Liver (tissue), 9 donors: Measurements from ENCODE around the gene CUBN. TPM values are rescaled to one million over a fixed set of nuclear protein-coding genes. Genes with fewer than 3 reads are reported as not detected.

Experiments
- DNase-seq: peaks from one replicate; pipeline ENCODE4 v3.0.0-alpha.2; 2017; ENCODE audit warnings: low spot score
- H3K27ac ChIP-seq, 2 donors: one replicate each; pipeline ENCODE4 v1.7.0; 2013; ENCODE audit warnings: inconsistent platforms in 2 of 2, low read length in 2 of 2, control low read depth in 1 of 2, low read depth in 1 of 2, mild to moderate bottlenecking in 1 of 2
- H3K27me3 ChIP-seq, 4 donors: one replicate each; pipeline versions ENCODE4 v1.6.1 to v1.7.0; 2013; ENCODE audit warnings: low read length in 3 of 4, inconsistent platforms in 1 of 4, mild to moderate bottlenecking in 1 of 4, moderate library complexity in 1 of 4; ENCODE audit not compliant: control insufficient read depth in 4 of 4, insufficient read depth in 4 of 4
- H3K36me3 ChIP-seq, 4 donors: one replicate each; pipeline versions ENCODE4 v1.6.1 to v1.7.0; 2013; ENCODE audit warnings: low read length in 3 of 4, mild to moderate bottlenecking in 3 of 4, low read depth in 1 of 4, moderate library complexity in 1 of 4; ENCODE audit not compliant: control insufficient read depth in 4 of 4, insufficient read depth in 3 of 4
- H3K4me1 ChIP-seq, 4 donors: one replicate each; pipeline versions ENCODE4 v1.6.1 to v1.7.0; 2013; ENCODE audit warnings: low read length in 3 of 4, mild to moderate bottlenecking in 3 of 4, moderate library complexity in 1 of 4; ENCODE audit not compliant: control insufficient read depth in 4 of 4, insufficient read depth in 4 of 4
- H3K4me3 ChIP-seq, 3 donors: one replicate each; pipeline versions ENCODE4 v1.6.1 to v1.7.0; 2013; ENCODE audit warnings: low read length in 3 of 3, control low read depth in 1 of 3, low read depth in 1 of 3, mild to moderate bottlenecking in 1 of 3
- H3K9ac ChIP-seq, 2 donors: one replicate each; pipeline ENCODE4 v1.7.0; 2013; ENCODE audit warnings: low read length in 2 of 2, mild to moderate bottlenecking in 2 of 2, moderate library complexity in 2 of 2, control low read depth in 1 of 2, low read depth in 1 of 2
- H3K9me3 ChIP-seq, 4 donors: one replicate each; pipeline versions ENCODE4 v1.6.1 to v1.7.0; 2013; ENCODE audit warnings: low read length in 3 of 4; ENCODE audit not compliant: control insufficient read depth in 4 of 4
- ATF3 ChIP-seq: IDR thresholded peaks from 2 replicates; pipeline ENCODE4 v1.6.1; 2016; ENCODE audit warnings: antibody characterized with exemption
- EGR1 ChIP-seq, 2 donors: IDR thresholded peaks; 2 replicates each; pipeline ENCODE4 v1.6.1; 2016 to 2018; ENCODE audit warnings: antibody characterized with exemption in 2 of 2, low read depth in 2 of 2
- FOXA1 ChIP-seq: IDR thresholded peaks from 2 replicates; pipeline ENCODE4 v1.6.1; 2016; ENCODE audit warnings: antibody characterized with exemption
- FOXA2 ChIP-seq: IDR thresholded peaks from 2 replicates; pipeline ENCODE4 v1.6.1; 2016; ENCODE audit warnings: antibody characterized with exemption
- GABPA ChIP-seq, 2 donors: IDR thresholded peaks in 1 of 2; conservative IDR thresholded peaks in 1 of 2; 2 replicates each; pipeline ENCODE4 v1.6.1; 2016; ENCODE audit warnings: antibody characterized with exemption in 2 of 2, mild to moderate bottlenecking in 1 of 2, moderate library complexity in 1 of 2
- HNF4A ChIP-seq, 2 donors: conservative IDR thresholded peaks; 2 replicates each; pipeline ENCODE4 v1.6.1; 2016; ENCODE audit warnings: antibody characterized with exemption in 2 of 2, mild to moderate bottlenecking in 2 of 2
- HNF4G ChIP-seq: IDR thresholded peaks from 2 replicates; pipeline ENCODE4 v1.6.1; 2016; ENCODE audit warnings: antibody characterized with exemption
- JUND ChIP-seq, 2 donors: IDR thresholded peaks; 2 replicates each; pipeline ENCODE4 v1.6.1; 2016; ENCODE audit warnings: antibody characterized with exemption in 2 of 2
- MAX ChIP-seq: IDR thresholded peaks from 2 replicates; pipeline ENCODE4 v1.6.1; 2016; ENCODE audit warnings: antibody characterized with exemption
- NR2F2 ChIP-seq: IDR thresholded peaks from 2 replicates; pipeline ENCODE4 v1.6.1; 2016; ENCODE audit warnings: antibody characterized with exemption
- RAD21 ChIP-seq, 2 donors: IDR thresholded peaks; 2 replicates each; pipeline ENCODE4 v1.6.1; 2016; ENCODE audit warnings: antibody characterized with exemption in 2 of 2, mild to moderate bottlenecking in 2 of 2
- REST ChIP-seq: IDR thresholded peaks from 2 replicates; pipeline ENCODE4 v1.6.1; 2016; ENCODE audit warnings: antibody characterized with exemption, mild to moderate bottlenecking
- RXRA ChIP-seq, 2 donors: IDR thresholded peaks; 2 replicates each; pipeline ENCODE4 v1.6.1; 2017 to 2018; ENCODE audit warnings: antibody characterized with exemption in 2 of 2, mild to moderate bottlenecking in 1 of 2
- SP1 ChIP-seq: IDR thresholded peaks from 2 replicates; pipeline ENCODE4 v1.6.1; 2018; ENCODE audit warnings: antibody characterized with exemption, mild to moderate bottlenecking
- TAF1 ChIP-seq: conservative IDR thresholded peaks from 2 replicates; pipeline ENCODE4 v1.6.1; 2016; ENCODE audit warnings: antibody characterized with exemption, mild to moderate bottlenecking
- YY1 ChIP-seq: IDR thresholded peaks from 2 replicates; pipeline ENCODE4 v1.6.1; 2016; ENCODE audit warnings: antibody characterized with exemption, mild to moderate bottlenecking
- WGBS: extraction: QIAGEN DNeasy Blood & Tissue Kit; methylation state at CpG from one replicate; pipeline ENCODE4 v1.1.7; 2013; 5-methylcytosine and 5-hydroxymethylcytosine counted together
- polyA plus RNA-seq, 2 donors: library from polyadenylated mRNA; stranded (reverse) in 1 of 2; unstranded in 1 of 2; fragments of 200-250 nt in 1 of 2; fragments of >200 nt in 1 of 2; fragmentation: Nextera tagmentation in 1 of 2; extraction: Ambion mirVana in 1 of 2; gene quantifications; one replicate each; pipeline versions ENCODE4 v1.2.1 to v1.2.3, GENCODE V29; 2013 to 2015
- total RNA-seq, 2 donors: library from RNA; depleted of rRNA; stranded (reverse); fragments of >200 nt; gene quantifications; one replicate each; pipeline ENCODE4 v1.2.3, GENCODE V29; 2014
- TF ChIP-seq, protein P1 (sequence below): IDR thresholded peaks from 2 replicates; pipeline ENCODE4 v1.6.1; 2016; ENCODE audit warnings: antibody characterized with exemption
- TF ChIP-seq, protein P2 (sequence below): fragments of 150-350 bp; IDR thresholded peaks from 2 replicates; pipeline ENCODE4 v1.5.1; 2017; ENCODE audit warnings: improper control_type of control experiment, low read depth, low read length; ENCODE audit not compliant: missing input control
- donor health status: healthy.
- donor health status: healthy.
- donor health status: healthy.
- donor health status: healthy.
- donor health status: healthy.

Gene CUBN
- total and polyA plus RNA-seq, 4 donors, result 0.01 to 0.67 (median 0.30) TPM

GRCh38 chr10:16966991-16967865 is 162.4 kb downstream of the CUBN start:
- Histone ChIP-seq H3K27me3 (no peaks in the 10 kb centered on the region), H3K9me3 (no peaks in the 10 kb centered on the region), H3K4me3 (no peak overlapping the region), H3K27ac (peak overlapping the region; percentile 12 to 33), H3K4me1 (no peaks in the 10 kb centered on the region), H3K36me3 (no peaks in the 10 kb centered on the region), H3K9ac (no peak overlapping the region)
- DNase-seq, result no peak
- TF ChIP-seq MAX, result no peak
- TF ChIP-seq, protein P1, sequence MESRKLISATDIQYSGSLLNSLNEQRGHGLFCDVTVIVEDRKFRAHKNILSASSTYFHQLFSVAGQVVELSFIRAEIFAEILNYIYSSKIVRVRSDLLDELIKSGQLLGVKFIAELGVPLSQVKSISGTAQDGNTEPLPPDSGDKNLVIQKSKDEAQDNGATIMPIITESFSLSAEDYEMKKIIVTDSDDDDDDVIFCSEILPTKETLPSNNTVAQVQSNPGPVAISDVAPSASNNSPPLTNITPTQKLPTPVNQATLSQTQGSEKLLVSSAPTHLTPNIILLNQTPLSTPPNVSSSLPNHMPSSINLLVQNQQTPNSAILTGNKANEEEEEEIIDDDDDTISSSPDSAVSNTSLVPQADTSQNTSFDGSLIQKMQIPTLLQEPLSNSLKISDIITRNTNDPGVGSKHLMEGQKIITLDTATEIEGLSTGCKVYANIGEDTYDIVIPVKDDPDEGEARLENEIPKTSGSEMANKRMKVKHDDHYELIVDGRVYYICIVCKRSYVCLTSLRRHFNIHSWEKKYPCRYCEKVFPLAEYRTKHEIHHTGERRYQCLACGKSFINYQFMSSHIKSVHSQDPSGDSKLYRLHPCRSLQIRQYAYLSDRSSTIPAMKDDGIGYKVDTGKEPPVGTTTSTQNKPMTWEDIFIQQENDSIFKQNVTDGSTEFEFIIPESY, result no peak
- TF ChIP-seq NR2F2, result no peak
- no peak for TF ChIP-seq HNF4A (conservative IDR thresholded peaks at IDR 0.05)
- TF ChIP-seq GABPA (IDR thresholded peaks at IDR 0.05 in 1 of 2, conservative IDR thresholded peaks at IDR 0.05 in 1 of 2), result no peak
- TF ChIP-seq, protein P2, sequence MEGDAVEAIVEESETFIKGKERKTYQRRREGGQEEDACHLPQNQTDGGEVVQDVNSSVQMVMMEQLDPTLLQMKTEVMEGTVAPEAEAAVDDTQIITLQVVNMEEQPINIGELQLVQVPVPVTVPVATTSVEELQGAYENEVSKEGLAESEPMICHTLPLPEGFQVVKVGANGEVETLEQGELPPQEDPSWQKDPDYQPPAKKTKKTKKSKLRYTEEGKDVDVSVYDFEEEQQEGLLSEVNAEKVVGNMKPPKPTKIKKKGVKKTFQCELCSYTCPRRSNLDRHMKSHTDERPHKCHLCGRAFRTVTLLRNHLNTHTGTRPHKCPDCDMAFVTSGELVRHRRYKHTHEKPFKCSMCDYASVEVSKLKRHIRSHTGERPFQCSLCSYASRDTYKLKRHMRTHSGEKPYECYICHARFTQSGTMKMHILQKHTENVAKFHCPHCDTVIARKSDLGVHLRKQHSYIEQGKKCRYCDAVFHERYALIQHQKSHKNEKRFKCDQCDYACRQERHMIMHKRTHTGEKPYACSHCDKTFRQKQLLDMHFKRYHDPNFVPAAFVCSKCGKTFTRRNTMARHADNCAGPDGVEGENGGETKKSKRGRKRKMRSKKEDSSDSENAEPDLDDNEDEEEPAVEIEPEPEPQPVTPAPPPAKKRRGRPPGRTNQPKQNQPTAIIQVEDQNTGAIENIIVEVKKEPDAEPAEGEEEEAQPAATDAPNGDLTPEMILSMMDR, result no peak
- no peak for TF ChIP-seq SP1
- no peak for TF ChIP-seq TAF1
- TF ChIP-seq REST, result no peak
- TF ChIP-seq HNF4G, result no peak
- TF ChIP-seq JUND (IDR thresholded peaks at IDR 0.05), result no peak
- TF ChIP-seq EGR1 (IDR thresholded peaks at IDR 0.05; ENCODE audit: low read depth in 2 of 2), result no peak
- TF ChIP-seq RAD21 (IDR thresholded peaks at IDR 0.05), result no peak
- no peak for TF ChIP-seq YY1
- no peak for TF ChIP-seq FOXA1
- TF ChIP-seq FOXA2, result no peak
- TF ChIP-seq RXRA (IDR thresholded peaks at IDR 0.05), result no peak
- no peak for TF ChIP-seq ATF3
- WGBS, result 56% methylated on average over 11 of the region's 11 CpGs
